KOPT-K1 (cell line): Measurements from ENCODE around the gene KIF18B.

Source experiments
- H3K27ac ChIP-seq: fragments of 200-600 bp; sonication (generic); 2 replicates; pipeline ENCODE4 v1.5.1; 2016; ENCODE audit warnings: antibody characterized with exemption, mild to moderate bottlenecking, low read depth, low read length; ENCODE audit not compliant: poor library complexity, severe bottlenecking
- H3K36me3 ChIP-seq: fragments of 200-600 bp; sonication (generic); 2 replicates; pipeline ENCODE4 v1.5.1; 2017; ENCODE audit warnings: antibody characterized with exemption, mild to moderate bottlenecking, low read length, moderate library complexity; ENCODE audit not compliant: insufficient read depth
- H3K9me3 ChIP-seq: fragments of 200-600 bp; sonication (generic); 2 replicates; pipeline ENCODE4 v1.5.1; 2017; ENCODE audit warnings: antibody characterized with exemption, low read length, mild to moderate bottlenecking; ENCODE audit not compliant: insufficient read depth, poor library complexity, severe bottlenecking

KIF18B gene

DNA sequence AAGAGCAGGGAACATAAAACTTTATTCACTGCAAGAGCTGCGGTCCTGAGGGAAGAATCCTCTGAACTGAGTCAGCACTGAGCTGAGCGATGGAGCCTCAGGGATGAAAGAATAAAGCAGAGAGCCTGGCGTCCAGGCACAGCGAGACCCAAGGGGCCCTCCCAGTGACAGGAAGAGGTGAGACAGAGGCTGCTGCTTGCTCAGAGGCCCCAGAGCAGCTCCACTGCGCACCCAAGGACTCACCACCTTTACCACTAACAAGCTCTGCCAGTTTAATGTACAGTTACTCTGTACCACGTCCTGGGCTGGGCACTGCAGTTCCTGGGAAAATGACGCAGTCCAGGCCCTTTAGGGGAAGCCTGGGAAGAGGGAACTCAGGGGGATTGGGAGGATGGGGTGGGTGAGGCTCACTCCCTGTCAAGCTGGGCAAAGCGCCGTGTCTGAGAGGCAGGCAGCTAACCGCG is 37.9 kb downstream of the KIF18B start:
- Histone ChIP-seq H3K27ac (no peak overlapping the region), H3K36me3 (no peaks in the 10 kb centered on the region), H3K9me3 (no peaks in the 10 kb centered on the region)

DNA sequence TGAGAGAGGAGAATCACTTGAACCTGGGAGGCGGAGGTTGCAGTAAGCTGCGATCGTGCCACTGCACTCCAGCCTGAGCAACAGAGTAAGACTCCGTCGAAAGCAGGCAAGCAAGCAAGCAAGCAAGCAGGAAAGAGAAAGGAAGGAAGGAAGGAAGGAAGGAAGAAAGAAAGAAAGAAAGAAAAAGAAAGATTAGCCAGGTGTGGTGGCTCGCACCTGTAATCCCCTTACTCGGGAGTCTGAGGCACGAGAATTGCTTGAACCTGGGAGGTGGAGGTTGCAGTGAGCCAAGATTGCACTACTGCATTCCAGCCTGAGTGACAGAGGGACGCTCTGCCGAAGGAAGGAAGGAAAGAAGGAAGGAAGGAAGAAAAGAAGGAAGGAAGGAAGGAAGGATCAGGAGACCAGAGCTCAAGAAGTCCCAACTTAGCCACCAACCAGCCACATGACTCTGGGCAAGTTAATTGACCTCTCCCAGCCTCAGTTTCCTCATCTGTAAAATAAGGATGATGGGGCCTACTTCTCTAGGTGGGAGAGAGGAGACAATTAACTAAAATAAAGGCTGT is 38.7 kb downstream of the KIF18B start:
- Histone ChIP-seq H3K9me3 (no peaks in the 10 kb centered on the region), H3K27ac (no peak overlapping the region), H3K36me3 (no peaks in the 10 kb centered on the region)

- Histone ChIP-seq H3K36me3 (no peaks in the 10 kb centered on the region), H3K27ac (no peak overlapping the region), H3K9me3 (no peaks in the 10 kb centered on the region)
Observed at GRCh38 chr17:44907729-44908470, 39.7 kb downstream of the KIF18B start.

DNA sequence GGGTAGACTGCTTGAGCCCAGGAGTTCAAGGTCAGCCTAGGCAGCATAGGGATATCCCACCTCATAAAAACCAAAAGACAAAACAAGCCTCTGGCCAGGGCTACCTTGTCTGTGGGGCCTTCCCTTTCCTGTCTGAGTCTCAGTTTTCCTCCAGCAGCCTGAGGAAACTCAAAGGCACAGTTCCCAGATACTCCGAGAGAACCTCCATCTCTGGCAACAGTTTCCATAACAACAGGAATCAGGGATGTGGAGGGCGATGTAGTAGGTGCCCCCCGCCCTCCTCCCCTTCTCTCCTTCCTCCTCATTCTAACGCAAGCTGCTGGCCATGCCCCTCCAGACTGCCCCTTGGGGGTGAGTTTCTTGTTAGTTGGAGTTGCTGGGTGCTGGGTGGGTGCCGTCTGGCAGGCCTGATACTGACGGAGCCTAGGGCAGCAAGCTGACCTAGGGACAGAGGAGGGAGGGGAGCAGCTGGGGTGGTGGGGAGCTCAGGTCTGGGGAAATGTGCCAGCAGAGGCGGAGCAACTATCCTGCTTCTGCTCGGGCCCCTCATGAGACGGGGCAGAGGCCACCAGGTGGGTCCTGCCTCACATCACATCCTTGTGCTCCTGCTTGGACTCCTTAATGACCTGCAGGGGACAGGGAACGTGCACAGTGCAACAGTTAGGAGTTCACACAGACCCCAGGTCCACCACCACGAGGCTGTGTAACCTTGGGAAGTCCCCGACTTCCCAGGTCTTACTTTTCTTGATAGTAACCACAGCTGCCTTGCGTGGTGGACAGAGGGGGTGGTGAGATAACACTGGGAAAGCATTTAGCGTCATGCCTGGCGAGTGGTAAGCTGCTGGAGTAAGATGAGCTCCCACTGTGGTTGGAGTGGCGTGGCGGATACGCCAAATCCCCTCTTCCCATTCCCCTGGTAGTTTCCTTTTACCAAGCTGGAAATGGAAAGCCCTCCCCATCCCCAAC is 40.5 kb downstream of the KIF18B start:
- Histone ChIP-seq H3K27ac (no peak overlapping the region), H3K36me3 (no peaks in the 10 kb centered on the region), H3K9me3 (no peaks in the 10 kb centered on the region)

DNA sequence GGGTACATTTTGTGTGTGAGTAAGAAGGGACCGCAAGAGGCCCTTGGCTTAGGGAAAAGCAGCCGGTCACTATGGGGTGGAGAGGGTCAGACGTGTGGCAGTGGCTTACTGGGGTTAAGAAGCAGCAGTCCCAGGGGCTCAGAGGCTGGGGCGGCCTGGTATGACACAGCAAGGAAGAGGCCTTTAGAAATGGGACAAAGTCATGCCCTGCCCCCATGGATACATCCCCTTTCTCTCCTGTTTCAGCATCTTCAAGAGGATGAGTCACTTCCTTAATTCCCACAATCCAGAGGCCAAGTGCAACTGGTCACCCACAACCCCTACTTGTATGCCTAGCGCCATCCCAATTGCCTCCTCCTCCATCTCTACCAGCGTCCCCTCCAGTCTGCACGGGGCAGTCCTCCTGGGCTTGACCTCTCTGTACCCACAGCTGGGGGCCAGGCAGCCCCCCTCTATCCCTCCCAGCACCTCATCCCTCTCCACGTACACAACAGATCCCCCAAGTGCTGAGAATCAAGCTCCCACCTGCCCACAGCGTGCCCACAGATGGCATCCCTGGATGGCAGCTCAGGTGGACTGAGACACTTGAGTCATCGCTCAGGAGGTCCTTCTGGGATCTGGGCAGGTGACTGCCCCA is 41.4 kb downstream of the KIF18B start:
- Histone ChIP-seq H3K36me3 (no peaks in the 10 kb centered on the region), H3K27ac (no peak overlapping the region), H3K9me3 (no peaks in the 10 kb centered on the region)

GRCh38 chr17:44905006-44906000 is 42.3 kb downstream of the KIF18B start:
- Histone ChIP-seq H3K9me3 (no peaks in the 10 kb centered on the region), H3K27ac (no peak overlapping the region), H3K36me3 (no peaks in the 10 kb centered on the region)

- no peak overlapping the region for H3K27ac ChIP-seq
- no peaks in the 10 kb centered on the region for H3K36me3 ChIP-seq
Observed at GRCh38 chr17:44904001-44904984, 43.3 kb downstream of the KIF18B start.

GRCh38 chr17:44903012-44903685 is 44.4 kb downstream of the KIF18B start:
- Histone ChIP-seq H3K36me3 (no peaks in the 10 kb centered on the region), H3K9me3 (no peaks in the 10 kb centered on the region), H3K27ac (no peak overlapping the region)

More at GRCh38 chr17:44904001-44904984, 43.3 kb downstream of the KIF18B start:
- H3K9me3 ChIP-seq: no peaks in the 10 kb centered on the region

DNA sequence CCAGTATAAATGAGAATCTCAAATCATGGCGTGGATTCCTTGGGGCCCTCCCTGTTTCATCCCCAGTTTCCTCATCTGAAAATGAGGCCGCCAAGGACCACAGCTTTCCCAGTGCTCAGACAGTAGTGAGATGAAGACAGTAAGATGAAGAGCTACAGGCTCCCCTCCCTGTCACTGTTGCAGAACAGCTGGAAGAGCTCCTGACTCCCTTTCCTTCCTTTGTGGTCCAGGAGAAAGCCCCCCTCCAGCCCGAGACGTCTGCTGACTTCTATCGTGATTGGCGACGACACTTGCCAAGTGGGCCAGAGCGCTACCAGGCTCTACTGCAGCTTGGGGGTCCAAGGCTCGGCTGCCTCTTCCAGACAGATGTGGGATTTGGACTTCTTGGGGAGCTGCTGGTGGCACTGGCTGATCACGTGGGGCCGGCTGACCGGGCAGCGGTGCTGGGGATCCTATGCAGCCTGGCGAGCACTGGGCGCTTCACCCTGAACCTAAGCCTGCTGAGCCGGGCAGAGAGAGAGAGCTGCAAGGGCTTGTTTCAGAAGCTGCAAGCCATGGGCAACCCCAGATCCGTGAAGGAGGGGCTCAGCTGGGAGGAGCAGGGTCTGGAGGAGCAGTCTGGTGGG is 45.3 kb downstream of the KIF18B start:
- H3K36me3 ChIP-seq: no peaks in the 10 kb centered on the region
- H3K9me3 ChIP-seq: no peaks in the 10 kb centered on the region
- no peak overlapping the region for H3K27ac ChIP-seq

DNA sequence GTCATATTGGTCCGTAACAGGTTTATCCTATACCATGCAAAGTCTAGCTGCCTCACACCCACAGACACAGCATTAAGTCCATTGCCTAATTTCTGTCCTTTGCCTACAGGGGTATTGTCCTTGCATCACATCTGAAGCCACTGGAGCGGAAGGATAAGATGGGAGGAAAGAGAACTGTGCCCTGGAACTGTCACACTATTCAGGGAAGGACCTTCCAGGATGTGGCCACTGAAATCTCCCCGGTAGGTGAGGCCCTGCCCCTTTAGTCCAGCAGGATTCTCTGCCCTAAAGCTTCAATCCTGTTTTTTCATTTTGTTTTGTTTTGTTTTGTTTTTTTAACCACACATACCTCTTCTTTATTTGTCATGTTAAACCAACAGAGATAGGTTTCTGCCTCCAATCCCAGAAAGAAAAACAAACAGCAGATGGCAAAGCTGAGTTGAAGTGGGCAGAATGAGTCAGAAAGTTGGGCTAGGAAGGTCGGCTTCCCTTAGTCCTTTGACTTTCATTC is 46.1 kb downstream of the KIF18B start:
- no peaks in the 10 kb centered on the region for H3K9me3 ChIP-seq
- H3K27ac ChIP-seq: no peak overlapping the region

DNA sequence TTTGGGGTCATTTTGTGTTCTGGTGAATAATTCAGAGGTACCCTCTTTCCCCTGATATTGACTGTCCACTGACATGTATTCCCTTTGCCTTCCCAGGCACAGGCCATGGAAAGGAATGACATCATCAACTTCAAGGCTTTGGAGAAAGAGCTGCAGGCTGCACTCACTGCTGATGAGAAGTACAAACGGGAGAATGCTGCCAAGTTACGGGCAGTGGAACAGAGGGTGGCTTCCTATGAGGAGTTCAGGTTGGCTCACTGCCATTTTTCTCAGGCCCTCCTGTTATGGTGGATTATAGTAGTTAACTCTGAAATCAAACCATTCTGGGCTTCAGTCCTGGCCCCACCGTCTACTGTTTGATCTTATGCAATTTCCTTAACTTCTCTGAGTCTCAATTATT is 46.7 kb downstream of the KIF18B start:
- no peak overlapping the region for H3K27ac ChIP-seq
- H3K36me3 ChIP-seq: peaks cover 10% of the 10 kb centered on the region
- H3K9me3 ChIP-seq: no peaks in the 10 kb centered on the region

More for the DNA sequence above, 46.1 kb downstream of the KIF18B start:
- H3K36me3 ChIP-seq: peaks cover 5% of the 10 kb centered on the region
